ENCODE results near the gene C2orf76. TPM values are rescaled to one million over a fixed set of nuclear protein-coding genes. Genes with fewer than 3 reads are reported as not detected.
A peak's percentile ranks its signal among the peaks of the same experiment; 100 is the strongest.

The C2orf76 gene
- total and polyA plus RNA-seq, 2 of the 4 experiments (the other 2 are of a cell fraction), result 10.6 to 12.6 TPM

DNA sequence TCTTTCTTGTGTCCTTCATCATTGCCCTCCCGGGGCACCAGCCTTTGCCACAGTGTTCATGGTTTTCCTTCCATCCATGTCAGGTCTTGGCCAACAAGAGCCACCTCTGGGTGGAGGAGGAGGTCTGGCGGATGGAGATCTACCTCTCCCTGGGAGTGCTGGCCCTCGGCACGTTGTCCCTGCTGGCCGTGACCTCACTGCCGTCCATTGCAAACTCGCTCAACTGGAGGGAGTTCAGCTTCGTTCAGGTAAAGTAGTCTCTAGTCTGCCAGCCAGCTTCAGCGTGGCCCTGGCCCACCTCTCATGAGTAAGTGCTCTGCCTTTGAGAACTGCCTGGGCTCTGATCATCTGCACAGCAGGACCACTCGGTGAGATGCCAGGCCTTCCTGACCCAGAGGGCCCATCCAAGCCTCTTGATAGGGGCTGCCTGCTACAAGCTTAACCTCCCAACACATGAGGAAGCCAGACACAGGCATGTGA, 112.0 kb downstream of the C2orf76 start:
- peak overlapping the region; percentile 34 for H3K23ac ChIP-seq (ENCODE audit: low read depth, low read length)
- no peak overlapping the region for H2AFZ ChIP-seq (replicated peaks; ENCODE audit: low read length, poor library complexity)
- peak overlapping the region; percentile 72 for H3K4ac ChIP-seq (ENCODE audit: low read depth, low read length)
- DNase-seq (no peak), ATAC-seq (ENCODE audit: low read depth) (no peak)
- TF ChIP-seq MAZ (IDR thresholded peaks at IDR 0.05; ENCODE audit: borderline replicate concordance, low read depth, low read length) (no peak), RFX5 (IDR thresholded peaks at IDR 0.05; ENCODE audit: low read depth, low read length) (no peak), MXI1 (IDR thresholded peaks at IDR 0.05; ENCODE audit: borderline replicate concordance, low read depth, low read length) (no peak), SMC3 (IDR thresholded peaks at IDR 0.05; ENCODE audit: low read depth, low read length) (no peak), BHLHE40 (IDR thresholded peaks at IDR 0.05; ENCODE audit: low read depth, low read length) (no peak)
- TF ChIP-seq, protein P1, sequence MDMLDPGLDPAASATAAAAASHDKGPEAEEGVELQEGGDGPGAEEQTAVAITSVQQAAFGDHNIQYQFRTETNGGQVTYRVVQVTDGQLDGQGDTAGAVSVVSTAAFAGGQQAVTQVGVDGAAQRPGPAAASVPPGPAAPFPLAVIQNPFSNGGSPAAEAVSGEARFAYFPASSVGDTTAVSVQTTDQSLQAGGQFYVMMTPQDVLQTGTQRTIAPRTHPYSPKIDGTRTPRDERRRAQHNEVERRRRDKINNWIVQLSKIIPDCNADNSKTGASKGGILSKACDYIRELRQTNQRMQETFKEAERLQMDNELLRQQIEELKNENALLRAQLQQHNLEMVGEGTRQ (IDR thresholded peaks at IDR 0.05; ENCODE audit: low read depth, low read length), result no peak
- in situ Hi-C loops (cut with MboI; ENCODE audit: low sequenced_read_pairs), result loop anchor here (25.0 kb wide), 1 partner anchor 92 kb away; the partner anchor contains the start of gene C1QL2
- H3K9ac ChIP-seq (ENCODE audit: low read depth, low read length), result no peak overlapping the region
- no peaks in the 10 kb centered on the region for H3K27me3 ChIP-seq (ENCODE audit: control insufficient read depth, insufficient read depth, low read length)
- ChIA-PET POLR2A (ENCODE audit: unreplicated experiment) (no interaction called here), CTCF (no interaction called here)
- H3K4me1 ChIP-seq (ENCODE audit: control insufficient read depth, insufficient read depth, low read length), result peaks cover 23% of the 10 kb centered on the region
- H3K14ac ChIP-seq (replicated peaks; ENCODE audit: low read depth, low read length), result peak overlapping the region; percentile 20; the same call in 1 of the 2 replicates
- dilution Hi-C loops (cut with HindIII; ENCODE audit: low sequenced_read_pairs, unreplicated experiment), result no loop called here
- peak overlapping the region; percentile 79 for H2BK120ac ChIP-seq (ENCODE audit: low read depth, low read length)
- peak overlapping the region; percentile 80 for H4K91ac ChIP-seq (ENCODE audit: insufficient read depth, low read depth, low read length)
- no peak overlapping the region for H2BK5ac ChIP-seq (ENCODE audit: low read depth, low read length, poor library complexity, severe bottlenecking)
- no peak overlapping the region for H3K56ac ChIP-seq (ENCODE audit: extremely low read depth, insufficient read depth, low read length)
- no peak overlapping the region for H2AK9ac ChIP-seq (replicated peaks; ENCODE audit: low read depth, low read length, poor library complexity)
- H3K9me1 ChIP-seq (ENCODE audit: insufficient read depth, low read length), result peaks cover 33% of the 10 kb centered on the region
- H3K18ac ChIP-seq (ENCODE audit: low read depth, low read length), result no peak overlapping the region
- 100% methylated on average over 6 of the region's 10 CpGs; no CpG with 5 or more reads in 1 of the 2 experiments for WGBS, 2 experiments (ENCODE audit: extremely low coverage in 2 of 2, insufficient read length in 1 of 2)
- peak overlapping the region; percentile 10 to 24; a peak in 2 of 4 replicates for H4K8ac ChIP-seq (ENCODE audit: low read depth in 2 of 2, low read length in 2 of 2)
- H4K5ac ChIP-seq (ENCODE audit: low read depth, low read length), result no peak overlapping the region
- peaks cover 0 to 24% of the 10 kb centered on the region in 2 experiments; a peak in 2 of 4 replicates for H3K79me1 ChIP-seq (ENCODE audit: low read depth in 1 of 2, low read length in 2 of 2)
- no peak overlapping the region for H3K4me2 ChIP-seq (ENCODE audit: low read depth, low read length)
- no peak overlapping the region for H3K4me3 ChIP-seq (ENCODE audit: insufficient read depth, low read depth, low read length)
- BruUV-seq (replicated peaks), result no TSS peak
- H2BK20ac ChIP-seq (ENCODE audit: low read depth, low read length), result peak overlapping the region; percentile 78
- no peaks in the 10 kb centered on the region for H3K36me3 ChIP-seq (ENCODE audit: control insufficient read depth, insufficient read depth, low read length)
- intact Hi-C loops (cut with micrococcal nuclease), result no loop called here
- peak overlapping the region; percentile 85 for H2AK5ac ChIP-seq (ENCODE audit: low read depth, low read length)
- no peak overlapping the region for H3K27ac ChIP-seq (ENCODE audit: insufficient read depth, low read length)
- H4K20me1 ChIP-seq (ENCODE audit: insufficient read depth, low read length), result peaks cover 8% of the 10 kb centered on the region; the same call in 1 of the 2 replicates
- H2BK15ac ChIP-seq (ENCODE audit: low read depth, low read length), result peak overlapping the region; percentile 78; the same call in 1 of the 3 replicates
- H3K9me3 ChIP-seq (ENCODE audit: control insufficient read depth, insufficient read depth, low read length), result no peaks in the 10 kb centered on the region
